Astrocyte (in vitro differentiated cells and primary cell): Measurements from ENCODE around the gene E4F1. TPM values are rescaled to one million over a fixed set of nuclear protein-coding genes. Genes with fewer than 3 reads are reported as not detected.

Experiments used
- DNase-seq: peaks from one replicate; pipeline ENCODE4 v3.0.0-alpha.2; 2010; ENCODE audit warnings: low read depth
- FAIRE-seq: peaks from 2 replicates; lab custom pipeline; 2011; peaks lifted over from hg19 to GRCh38; lab: Jason Lieb, UNC
- H2AFZ ChIP-seq: 2 replicates; pipeline ENCODE4 v1.6.0; 2012; ENCODE audit warnings: low read depth, low read length, inconsistent platforms
- H3K27ac ChIP-seq: 2 replicates; pipeline ENCODE4 v1.5.1; 2011; ENCODE audit warnings: low read depth, low read length, inconsistent platforms
- H3K27me3 ChIP-seq: 2 replicates; pipeline ENCODE4 v1.6.0; 2011; ENCODE audit warnings: low read length, inconsistent platforms; ENCODE audit not compliant: insufficient read depth
- H3K36me3 ChIP-seq: 2 replicates; pipeline ENCODE4 v1.5.1; 2011; ENCODE audit warnings: low read length, inconsistent platforms; ENCODE audit not compliant: insufficient read depth
- H3K4me1 ChIP-seq: 2 replicates; pipeline ENCODE4 v1.5.1; 2011; ENCODE audit warnings: low read length, inconsistent platforms; ENCODE audit not compliant: insufficient read depth
- H3K4me2 ChIP-seq: 2 replicates; pipeline ENCODE4 v1.6.0; 2012; ENCODE audit warnings: low read length, inconsistent platforms
- H3K4me3 ChIP-seq: 2 replicates; pipeline ENCODE4 v1.5.1; 2011; ENCODE audit warnings: low read depth, mild to moderate bottlenecking, low read length, inconsistent platforms; ENCODE audit not compliant: insufficient read depth
- H3K79me2 ChIP-seq: 2 replicates; pipeline ENCODE4 v1.6.0; 2012; ENCODE audit warnings: mild to moderate bottlenecking, low read length, inconsistent platforms; ENCODE audit not compliant: insufficient read depth
- H3K9ac ChIP-seq: 2 replicates; pipeline ENCODE4 v1.6.0; 2012; ENCODE audit warnings: mild to moderate bottlenecking, low read length, inconsistent platforms
- H3K9me3 ChIP-seq: 2 replicates; pipeline ENCODE4 v1.5.1; 2012; ENCODE audit warnings: low read depth, mild to moderate bottlenecking, low read length, inconsistent platforms; ENCODE audit not compliant: insufficient read depth
- H4K20me1 ChIP-seq: 2 replicates; pipeline ENCODE4 v1.6.0; 2012; ENCODE audit warnings: low read length, inconsistent platforms; ENCODE audit not compliant: insufficient read depth
- H3K27ac Mint-ChIP-seq: one replicate; pipeline ENCODE4 v1.8.0; 2021; ENCODE audit warnings: mild to moderate bottlenecking, mixed read lengths; ENCODE audit not compliant: unreplicated experiment
- H3K27me3 Mint-ChIP-seq: one replicate; pipeline ENCODE4 v1.8.0; 2021; ENCODE audit warnings: low read depth, mixed read lengths; ENCODE audit not compliant: unreplicated experiment
- H3K36me3 Mint-ChIP-seq: one replicate; pipeline ENCODE4 v1.8.0; 2021; ENCODE audit warnings: low read depth, mixed read lengths; ENCODE audit not compliant: unreplicated experiment
- H3K4me1 Mint-ChIP-seq: one replicate; pipeline ENCODE4 v1.8.0; 2021; ENCODE audit warnings: low read depth, mixed read lengths; ENCODE audit not compliant: unreplicated experiment
- H3K4me3 Mint-ChIP-seq: one replicate; pipeline ENCODE4 v1.8.0; 2021; ENCODE audit warnings: mild to moderate bottlenecking, moderate library complexity, mixed read lengths; ENCODE audit not compliant: unreplicated experiment
- H3K9me3 Mint-ChIP-seq: one replicate; pipeline ENCODE4 v1.8.0; 2021; ENCODE audit warnings: mild to moderate bottlenecking, mixed read lengths; ENCODE audit not compliant: unreplicated experiment
- CTCF ChIP-seq: IDR thresholded peaks from 2 replicates; pipeline ENCODE4 v1.5.1; 2011; ENCODE audit warnings: low read depth, mild to moderate bottlenecking, inconsistent platforms, low read length, moderate library complexity; ENCODE audit not compliant: insufficient read depth
- EZH2 ChIP-seq: IDR thresholded peaks from 2 replicates; pipeline ENCODE4 v1.6.1; 2012; ENCODE audit warnings: mild to moderate bottlenecking, low read length, inconsistent platforms; ENCODE audit not compliant: insufficient read depth
- total RNA-seq: library from RNA; stranded (reverse); gene quantifications from 2 replicates; pipeline ENCODE4 v1.2.1, GENCODE V29; 2021

E4F1 gene
- total RNA-seq, 1 donor from 2014 or later: 22.8 TPM

GRCh38 chr16:2229091-2229490, 5.7 kb downstream of the E4F1 start:
- Histone ChIP-seq H3K79me2 (peaks cover 46% of the 10 kb centered on the region), H3K4me3 (no peak overlapping the region), H4K20me1 (peaks cover 72% of the 10 kb centered on the region), H3K36me3 (peaks cover 4% of the 10 kb centered on the region), H3K27me3 (no peaks in the 10 kb centered on the region), H3K27ac (no peak overlapping the region), H3K4me1 (peaks cover 9% of the 10 kb centered on the region), H2AFZ (no peak overlapping the region), H3K9ac (no peak overlapping the region), H3K4me2 (no peak overlapping the region), H3K9me3 (no peaks in the 10 kb centered on the region)
- H3K27ac Mint-ChIP-seq: no peak overlapping the region
- FAIRE-seq: no peak
- no peaks in the 10 kb centered on the region for H3K27me3 Mint-ChIP-seq
- H3K4me3 Mint-ChIP-seq: no peak overlapping the region
- DNase-seq: no peak
- H3K9me3 Mint-ChIP-seq: no peaks in the 10 kb centered on the region
- H3K4me1 Mint-ChIP-seq: peaks cover 7% of the 10 kb centered on the region
- peaks cover 6% of the 10 kb centered on the region for H3K36me3 Mint-ChIP-seq
- TF ChIP-seq CTCF (no peak), EZH2 (no peak)

- Histone ChIP-seq H3K4me1 (peaks cover 7% of the 10 kb centered on the region), H3K27ac (no peak overlapping the region), H3K9me3 (no peaks in the 10 kb centered on the region), H3K9ac (no peak overlapping the region), H3K4me3 (no peak overlapping the region), H3K27me3 (no peaks in the 10 kb centered on the region), H3K36me3 (peaks cover 4% of the 10 kb centered on the region), H3K79me2 (peaks cover 40% of the 10 kb centered on the region), H4K20me1 (peaks cover 66% of the 10 kb centered on the region), H3K4me2 (no peak overlapping the region), H2AFZ (no peak overlapping the region)
- H3K9me3 Mint-ChIP-seq: no peaks in the 10 kb centered on the region
- no peak for DNase-seq
- FAIRE-seq: no peak
- H3K4me3 Mint-ChIP-seq: no peak overlapping the region
- peaks cover 6% of the 10 kb centered on the region for H3K36me3 Mint-ChIP-seq
- H3K4me1 Mint-ChIP-seq: peaks cover 7% of the 10 kb centered on the region
- no peak overlapping the region for H3K27ac Mint-ChIP-seq
- no peaks in the 10 kb centered on the region for H3K27me3 Mint-ChIP-seq
- no peak for TF ChIP-seq EZH2
- no peak for TF ChIP-seq CTCF
These were observed 6.3 kb downstream of the E4F1 start for GRCh38 chr16:2229632-2230250.

- Mint-ChIP-seq H3K4me3 (no peak overlapping the region), H3K27me3 (no peaks in the 10 kb centered on the region), H3K4me1 (peaks cover 7% of the 10 kb centered on the region), H3K36me3 (peaks cover 6% of the 10 kb centered on the region), H3K9me3 (no peaks in the 10 kb centered on the region), H3K27ac (no peak overlapping the region)
- H3K27me3 ChIP-seq: no peaks in the 10 kb centered on the region
- FAIRE-seq (no peak), DNase-seq (no peak)
- H3K9me3 ChIP-seq: no peaks in the 10 kb centered on the region
- no peak overlapping the region for H2AFZ ChIP-seq
- H3K79me2 ChIP-seq: peaks cover 34% of the 10 kb centered on the region
- no peak overlapping the region for H3K27ac ChIP-seq
- H4K20me1 ChIP-seq: peaks cover 61% of the 10 kb centered on the region
- peaks cover 4% of the 10 kb centered on the region for H3K36me3 ChIP-seq
- no peak overlapping the region for H3K4me2 ChIP-seq
- H3K9ac ChIP-seq: no peak overlapping the region
- peaks cover 7% of the 10 kb centered on the region for H3K4me1 ChIP-seq
- TF ChIP-seq CTCF: no peak
- no peak for TF ChIP-seq EZH2
- H3K4me3 ChIP-seq: no peak overlapping the region
These were observed 7.0 kb downstream of the E4F1 start for GRCh38 chr16:2230376-2230775.
